ENCODE results near the gene UNC45A.

GRCh38 chr15:90892023-90892422 is 43.1 kb upstream of the UNC45A start:
- TF ChIP-seq, protein P1, sequence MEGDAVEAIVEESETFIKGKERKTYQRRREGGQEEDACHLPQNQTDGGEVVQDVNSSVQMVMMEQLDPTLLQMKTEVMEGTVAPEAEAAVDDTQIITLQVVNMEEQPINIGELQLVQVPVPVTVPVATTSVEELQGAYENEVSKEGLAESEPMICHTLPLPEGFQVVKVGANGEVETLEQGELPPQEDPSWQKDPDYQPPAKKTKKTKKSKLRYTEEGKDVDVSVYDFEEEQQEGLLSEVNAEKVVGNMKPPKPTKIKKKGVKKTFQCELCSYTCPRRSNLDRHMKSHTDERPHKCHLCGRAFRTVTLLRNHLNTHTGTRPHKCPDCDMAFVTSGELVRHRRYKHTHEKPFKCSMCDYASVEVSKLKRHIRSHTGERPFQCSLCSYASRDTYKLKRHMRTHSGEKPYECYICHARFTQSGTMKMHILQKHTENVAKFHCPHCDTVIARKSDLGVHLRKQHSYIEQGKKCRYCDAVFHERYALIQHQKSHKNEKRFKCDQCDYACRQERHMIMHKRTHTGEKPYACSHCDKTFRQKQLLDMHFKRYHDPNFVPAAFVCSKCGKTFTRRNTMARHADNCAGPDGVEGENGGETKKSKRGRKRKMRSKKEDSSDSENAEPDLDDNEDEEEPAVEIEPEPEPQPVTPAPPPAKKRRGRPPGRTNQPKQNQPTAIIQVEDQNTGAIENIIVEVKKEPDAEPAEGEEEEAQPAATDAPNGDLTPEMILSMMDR (IDR thresholded peaks at IDR 0.05), result no peak
- TF ChIP-seq POLR2A (IDR thresholded peaks at IDR 0.05), result no peak
